Astrocyte (in vitro differentiated cells and primary cell): ENCODE results near the gene TIMM22. TPM values are rescaled to one million over a fixed set of nuclear protein-coding genes. Genes with fewer than 3 reads are reported as not detected.
"Not testable (repeated sequence)": the region's sequence is repeated elsewhere in the genome, so short reads cannot be mapped to it uniquely, and the experiment has no call there.

Experiments
- DNase-seq: peaks from one replicate; pipeline ENCODE4 v3.0.0-alpha.2; 2010; ENCODE audit warnings: low read depth
- FAIRE-seq: peaks from 2 replicates; lab custom pipeline; 2011; peaks lifted over from hg19 to GRCh38; lab: Jason Lieb, UNC
- H2AFZ ChIP-seq: 2 replicates; pipeline ENCODE4 v1.6.0; 2012; ENCODE audit warnings: low read depth, low read length, inconsistent platforms
- H3K27ac ChIP-seq: 2 replicates; pipeline ENCODE4 v1.5.1; 2011; ENCODE audit warnings: low read depth, low read length, inconsistent platforms
- H3K27me3 ChIP-seq: 2 replicates; pipeline ENCODE4 v1.6.0; 2011; ENCODE audit warnings: low read length, inconsistent platforms; ENCODE audit not compliant: insufficient read depth
- H3K36me3 ChIP-seq: 2 replicates; pipeline ENCODE4 v1.5.1; 2011; ENCODE audit warnings: low read length, inconsistent platforms; ENCODE audit not compliant: insufficient read depth
- H3K4me1 ChIP-seq: 2 replicates; pipeline ENCODE4 v1.5.1; 2011; ENCODE audit warnings: low read length, inconsistent platforms; ENCODE audit not compliant: insufficient read depth
- H3K4me2 ChIP-seq: 2 replicates; pipeline ENCODE4 v1.6.0; 2012; ENCODE audit warnings: low read length, inconsistent platforms
- H3K4me3 ChIP-seq: 2 replicates; pipeline ENCODE4 v1.5.1; 2011; ENCODE audit warnings: low read depth, mild to moderate bottlenecking, low read length, inconsistent platforms; ENCODE audit not compliant: insufficient read depth
- H3K79me2 ChIP-seq: 2 replicates; pipeline ENCODE4 v1.6.0; 2012; ENCODE audit warnings: mild to moderate bottlenecking, low read length, inconsistent platforms; ENCODE audit not compliant: insufficient read depth
- H3K9ac ChIP-seq: 2 replicates; pipeline ENCODE4 v1.6.0; 2012; ENCODE audit warnings: mild to moderate bottlenecking, low read length, inconsistent platforms
- H3K9me3 ChIP-seq: 2 replicates; pipeline ENCODE4 v1.5.1; 2012; ENCODE audit warnings: low read depth, mild to moderate bottlenecking, low read length, inconsistent platforms; ENCODE audit not compliant: insufficient read depth
- H4K20me1 ChIP-seq: 2 replicates; pipeline ENCODE4 v1.6.0; 2012; ENCODE audit warnings: low read length, inconsistent platforms; ENCODE audit not compliant: insufficient read depth
- H3K27ac Mint-ChIP-seq: one replicate; pipeline ENCODE4 v1.8.0; 2021; ENCODE audit warnings: mild to moderate bottlenecking, mixed read lengths; ENCODE audit not compliant: unreplicated experiment
- H3K27me3 Mint-ChIP-seq: one replicate; pipeline ENCODE4 v1.8.0; 2021; ENCODE audit warnings: low read depth, mixed read lengths; ENCODE audit not compliant: unreplicated experiment
- H3K36me3 Mint-ChIP-seq: one replicate; pipeline ENCODE4 v1.8.0; 2021; ENCODE audit warnings: low read depth, mixed read lengths; ENCODE audit not compliant: unreplicated experiment
- H3K4me1 Mint-ChIP-seq: one replicate; pipeline ENCODE4 v1.8.0; 2021; ENCODE audit warnings: low read depth, mixed read lengths; ENCODE audit not compliant: unreplicated experiment
- H3K4me3 Mint-ChIP-seq: one replicate; pipeline ENCODE4 v1.8.0; 2021; ENCODE audit warnings: mild to moderate bottlenecking, moderate library complexity, mixed read lengths; ENCODE audit not compliant: unreplicated experiment
- H3K9me3 Mint-ChIP-seq: one replicate; pipeline ENCODE4 v1.8.0; 2021; ENCODE audit warnings: mild to moderate bottlenecking, mixed read lengths; ENCODE audit not compliant: unreplicated experiment
- EZH2 ChIP-seq: IDR thresholded peaks from 2 replicates; pipeline ENCODE4 v1.6.1; 2012; ENCODE audit warnings: mild to moderate bottlenecking, low read length, inconsistent platforms; ENCODE audit not compliant: insufficient read depth
- total RNA-seq: library from RNA; stranded (reverse); gene quantifications from 2 replicates; pipeline ENCODE4 v1.2.1, GENCODE V29; 2021
- TF ChIP-seq, protein P1 (sequence below): IDR thresholded peaks from 2 replicates; pipeline ENCODE4 v1.5.1; 2011; ENCODE audit warnings: low read depth, mild to moderate bottlenecking, inconsistent platforms, low read length, moderate library complexity; ENCODE audit not compliant: insufficient read depth

Gene TIMM22
- total RNA-seq, 1 donor from 2014 or later = 20.0 TPM

DNA sequence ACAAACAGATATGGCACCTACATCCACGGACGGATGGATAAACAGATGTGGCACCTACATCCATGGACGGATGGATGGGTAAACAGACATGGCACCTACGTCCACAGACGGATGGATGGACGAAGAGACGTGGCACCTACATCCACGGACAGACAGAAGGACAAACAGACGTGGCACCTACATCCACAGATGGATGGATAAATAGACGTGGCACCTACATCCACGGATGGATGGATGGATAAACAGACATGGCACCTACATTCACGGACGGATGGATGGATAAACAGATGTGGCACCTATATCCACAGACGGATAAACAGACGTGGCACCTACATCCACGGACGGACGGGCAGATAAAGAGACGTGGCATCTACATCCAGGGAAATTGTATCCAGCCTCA is 45.6 kb downstream of the TIMM22 start:
- FAIRE-seq = no peak

DNA sequence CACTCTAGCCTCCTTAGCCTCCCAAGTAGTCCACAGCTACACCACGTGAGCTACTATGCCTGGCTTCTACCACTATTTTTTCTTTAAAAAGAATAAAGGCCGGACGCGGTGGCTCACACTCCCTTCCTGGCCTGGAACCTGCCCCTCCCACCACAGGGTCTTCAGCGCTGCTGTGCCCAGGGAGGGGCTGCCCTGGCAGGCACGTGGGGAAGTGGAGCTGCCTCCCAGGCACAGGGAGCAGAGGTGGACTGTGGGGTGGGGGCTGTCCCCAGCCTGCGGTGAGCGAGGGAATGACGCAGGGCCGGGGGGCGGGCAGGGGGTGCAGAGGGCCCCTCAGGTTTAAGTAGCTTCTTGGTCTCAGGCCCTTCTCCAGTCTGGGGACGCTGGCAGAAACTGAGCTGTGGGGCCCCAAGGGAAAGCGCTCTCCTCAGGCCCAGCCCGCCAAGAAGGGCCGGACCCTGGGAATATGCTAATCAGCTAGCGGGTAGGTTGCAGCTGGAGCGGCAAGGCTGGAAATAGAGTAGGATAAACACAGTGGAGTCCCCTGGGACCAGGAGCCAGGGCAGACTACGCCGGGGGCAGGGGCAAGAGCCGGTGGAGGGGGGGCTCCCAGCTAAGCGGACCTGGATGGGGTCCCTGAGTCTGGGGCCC is 46.8 kb downstream of the TIMM22 start:
- FAIRE-seq = no peak
- H3K27me3 ChIP-seq = no peaks in the 10 kb centered on the region
- no peak overlapping the region for H2AFZ ChIP-seq
- no peak overlapping the region for H3K4me2 ChIP-seq
- H3K36me3 Mint-ChIP-seq = peaks cover 14% of the 10 kb centered on the region
- no peak for TF ChIP-seq EZH2
- TF ChIP-seq, protein P1, sequence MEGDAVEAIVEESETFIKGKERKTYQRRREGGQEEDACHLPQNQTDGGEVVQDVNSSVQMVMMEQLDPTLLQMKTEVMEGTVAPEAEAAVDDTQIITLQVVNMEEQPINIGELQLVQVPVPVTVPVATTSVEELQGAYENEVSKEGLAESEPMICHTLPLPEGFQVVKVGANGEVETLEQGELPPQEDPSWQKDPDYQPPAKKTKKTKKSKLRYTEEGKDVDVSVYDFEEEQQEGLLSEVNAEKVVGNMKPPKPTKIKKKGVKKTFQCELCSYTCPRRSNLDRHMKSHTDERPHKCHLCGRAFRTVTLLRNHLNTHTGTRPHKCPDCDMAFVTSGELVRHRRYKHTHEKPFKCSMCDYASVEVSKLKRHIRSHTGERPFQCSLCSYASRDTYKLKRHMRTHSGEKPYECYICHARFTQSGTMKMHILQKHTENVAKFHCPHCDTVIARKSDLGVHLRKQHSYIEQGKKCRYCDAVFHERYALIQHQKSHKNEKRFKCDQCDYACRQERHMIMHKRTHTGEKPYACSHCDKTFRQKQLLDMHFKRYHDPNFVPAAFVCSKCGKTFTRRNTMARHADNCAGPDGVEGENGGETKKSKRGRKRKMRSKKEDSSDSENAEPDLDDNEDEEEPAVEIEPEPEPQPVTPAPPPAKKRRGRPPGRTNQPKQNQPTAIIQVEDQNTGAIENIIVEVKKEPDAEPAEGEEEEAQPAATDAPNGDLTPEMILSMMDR = no peak
- H3K9me3 ChIP-seq = peaks cover 4% of the 10 kb centered on the region
- H3K4me3 Mint-ChIP-seq = no peak overlapping the region
- peaks cover 3% of the 10 kb centered on the region for H3K9me3 Mint-ChIP-seq
- DNase-seq = no peak
- H3K27ac Mint-ChIP-seq = no peak overlapping the region
- H3K27ac ChIP-seq = no peak overlapping the region
- peaks cover 52% of the 10 kb centered on the region for H4K20me1 ChIP-seq
- no peak overlapping the region for H3K4me3 ChIP-seq
- peaks cover 9% of the 10 kb centered on the region for H3K4me1 ChIP-seq
- peaks cover 10% of the 10 kb centered on the region for H3K79me2 ChIP-seq
- H3K9ac ChIP-seq = no peak overlapping the region
- H3K4me1 Mint-ChIP-seq = peaks cover 2% of the 10 kb centered on the region
- peaks cover 5% of the 10 kb centered on the region for H3K36me3 ChIP-seq
- H3K27me3 Mint-ChIP-seq = no peaks in the 10 kb centered on the region

More for the DNA sequence above, 45.6 kb downstream of the TIMM22 start:
- Histone ChIP-seq H3K4me2 (no peak overlapping the region), H3K27ac (no peak overlapping the region), H3K79me2 (peaks cover 10% of the 10 kb centered on the region), H2AFZ (no peak overlapping the region), H3K36me3 (peaks cover 5% of the 10 kb centered on the region), H3K4me1 (peaks cover 4% of the 10 kb centered on the region), H3K9me3 (peaks cover 4% of the 10 kb centered on the region), H3K27me3 (no peaks in the 10 kb centered on the region), H4K20me1 (peaks cover 54% of the 10 kb centered on the region), H3K4me3 (no peak overlapping the region), H3K9ac (no peak overlapping the region)
- Mint-ChIP-seq H3K4me3 (no peak overlapping the region), H3K27me3 (no peaks in the 10 kb centered on the region), H3K36me3 (peaks cover 11% of the 10 kb centered on the region), H3K9me3 (peaks cover 3% of the 10 kb centered on the region), H3K27ac (no peak overlapping the region), H3K4me1 (no peaks in the 10 kb centered on the region)
- no peak for DNase-seq
- TF ChIP-seq, protein P1 = no peak
- TF ChIP-seq EZH2 = no peak

DNA sequence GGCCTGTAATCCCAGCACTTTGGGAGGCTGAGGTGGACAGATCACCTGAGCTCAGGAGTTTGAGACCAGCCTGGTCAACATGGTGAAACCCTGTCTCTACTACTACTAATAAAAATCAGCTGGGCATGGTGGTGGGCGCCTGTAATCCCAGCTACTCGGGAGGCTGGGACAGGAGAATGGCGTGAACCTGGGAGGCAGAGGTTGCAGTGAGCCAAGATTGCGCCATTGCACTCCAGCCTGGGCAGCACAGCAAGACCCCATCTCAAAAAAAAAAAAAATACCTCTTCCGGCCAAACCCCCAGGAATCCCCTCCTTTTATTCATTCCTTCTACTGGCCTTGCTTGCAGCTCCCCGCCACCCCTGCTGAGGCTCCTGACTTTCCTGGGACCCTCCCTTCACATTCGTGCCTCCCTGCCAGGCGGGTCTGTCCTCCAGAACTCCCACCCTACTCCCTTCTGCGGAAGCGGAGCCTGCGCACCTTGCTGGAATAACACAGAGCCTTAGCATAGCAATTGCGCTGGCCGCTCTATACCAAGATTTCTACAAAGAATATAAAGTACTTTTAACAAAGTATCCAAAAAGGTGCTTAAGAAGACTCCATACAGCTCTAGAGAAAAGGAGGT is 47.6 kb downstream of the TIMM22 start:
- not testable (repeated sequence) for H3K4me2 ChIP-seq, H3K27me3 Mint-ChIP-seq

More for the DNA sequence above, 47.6 kb downstream of the TIMM22 start:
- H3K36me3 Mint-ChIP-seq = peaks cover 17% of the 10 kb centered on the region
- DNase-seq, H3K4me1 Mint-ChIP-seq, H3K4me3 ChIP-seq, H3K9me3 ChIP-seq, H3K27me3 ChIP-seq, H3K36me3 ChIP-seq, H3K4me1 ChIP-seq, H2AFZ ChIP-seq, H3K4me3 Mint-ChIP-seq, FAIRE-seq, H3K9ac ChIP-seq, H3K27ac ChIP-seq, H3K9me3 Mint-ChIP-seq, H3K27ac Mint-ChIP-seq, H3K79me2 ChIP-seq: not testable (repeated sequence)
- H4K20me1 ChIP-seq = peaks cover 47% of the 10 kb centered on the region
